Astrocyte of the cerebellum (primary cell): ENCODE measurements around the gene GUF1.

Experiments
- DNase-seq: peaks from one replicate; pipeline ENCODE4 v3.0.0-alpha.2; 2011; ENCODE audit warnings: low read depth
- H3K4me3 ChIP-seq: 2 replicates; pipeline ENCODE4 v1.5.1; 2011; ENCODE audit warnings: mild to moderate bottlenecking, low read depth, low read length, moderate library complexity
- in situ Hi-C: cut with HindIII; loops from 2 replicates; pipeline ENCODE4 v1.10.0; 2017; ENCODE audit warnings: low sequenced_read_pairs
- TF ChIP-seq, protein P1 (sequence below): IDR thresholded peaks from 2 replicates; pipeline ENCODE4 v1.5.1; 2012; ENCODE audit warnings: low read length, low read depth, moderate library complexity, mild to moderate bottlenecking; ENCODE audit errors: missing control alignments

Gene GUF1

DNA sequence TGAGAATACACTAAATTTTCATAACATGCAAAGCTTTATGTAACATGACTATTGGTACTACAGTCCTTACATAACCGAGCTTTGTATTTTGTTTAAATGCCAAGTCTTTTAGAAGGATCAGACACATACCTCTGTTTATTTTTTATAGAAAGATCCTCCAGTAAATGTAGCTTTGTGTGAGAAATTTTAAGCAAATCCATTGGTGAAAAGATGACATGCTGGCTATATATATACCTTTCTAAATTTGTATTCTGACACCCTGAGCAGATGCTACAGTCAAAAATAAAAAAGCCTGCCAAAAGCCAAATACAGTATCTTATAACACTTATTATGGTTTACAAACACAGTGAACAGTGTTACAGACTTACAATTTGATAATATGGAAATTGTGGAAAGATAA is 26.8 kb upstream of the GUF1 start, which contains the start of gene YIPF7:
YIPF7 (minus strand) TSS at position 201 of the 400 bp plus-strand sequence. CDS start 1,525 bp downstream, outside the sequence.
- DNase-seq = no peak
- in situ Hi-C loops = no loop called here
- TF ChIP-seq, protein P1, sequence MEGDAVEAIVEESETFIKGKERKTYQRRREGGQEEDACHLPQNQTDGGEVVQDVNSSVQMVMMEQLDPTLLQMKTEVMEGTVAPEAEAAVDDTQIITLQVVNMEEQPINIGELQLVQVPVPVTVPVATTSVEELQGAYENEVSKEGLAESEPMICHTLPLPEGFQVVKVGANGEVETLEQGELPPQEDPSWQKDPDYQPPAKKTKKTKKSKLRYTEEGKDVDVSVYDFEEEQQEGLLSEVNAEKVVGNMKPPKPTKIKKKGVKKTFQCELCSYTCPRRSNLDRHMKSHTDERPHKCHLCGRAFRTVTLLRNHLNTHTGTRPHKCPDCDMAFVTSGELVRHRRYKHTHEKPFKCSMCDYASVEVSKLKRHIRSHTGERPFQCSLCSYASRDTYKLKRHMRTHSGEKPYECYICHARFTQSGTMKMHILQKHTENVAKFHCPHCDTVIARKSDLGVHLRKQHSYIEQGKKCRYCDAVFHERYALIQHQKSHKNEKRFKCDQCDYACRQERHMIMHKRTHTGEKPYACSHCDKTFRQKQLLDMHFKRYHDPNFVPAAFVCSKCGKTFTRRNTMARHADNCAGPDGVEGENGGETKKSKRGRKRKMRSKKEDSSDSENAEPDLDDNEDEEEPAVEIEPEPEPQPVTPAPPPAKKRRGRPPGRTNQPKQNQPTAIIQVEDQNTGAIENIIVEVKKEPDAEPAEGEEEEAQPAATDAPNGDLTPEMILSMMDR = no peak
- no peak within 1 kb of the TSS for H3K4me3 ChIP-seq

- no peak overlapping the region for H3K4me3 ChIP-seq
- TF ChIP-seq, protein P1 = no peak
- no peak for DNase-seq
- in situ Hi-C loops = no loop called here
Measured at GRCh38 chr4:44652002-44652401, 26.2 kb upstream of the GUF1 start.

DNA sequence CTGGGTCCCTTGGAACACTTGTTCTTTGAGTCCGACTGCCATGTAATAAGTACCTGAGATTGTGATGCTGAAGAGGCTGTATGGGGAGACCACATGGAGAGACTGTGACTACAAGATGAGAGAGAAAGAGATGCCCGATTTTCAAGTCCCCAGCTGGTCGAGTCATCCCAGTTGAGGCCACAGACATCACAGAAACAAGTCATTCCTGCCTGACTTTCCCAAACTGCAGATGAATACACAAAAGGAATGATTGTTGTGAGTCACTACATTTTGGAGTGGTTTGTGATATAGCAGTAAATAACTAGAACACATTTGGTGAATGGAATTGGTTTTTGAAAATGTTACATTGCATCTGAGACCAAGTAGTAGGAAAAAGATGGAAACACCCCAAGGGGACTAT is 17.8 kb upstream of the GUF1 start:
- TF ChIP-seq, protein P1 = no peak
- in situ Hi-C loops = no loop called here
- no peak for DNase-seq
- no peak overlapping the region for H3K4me3 ChIP-seq

DNA sequence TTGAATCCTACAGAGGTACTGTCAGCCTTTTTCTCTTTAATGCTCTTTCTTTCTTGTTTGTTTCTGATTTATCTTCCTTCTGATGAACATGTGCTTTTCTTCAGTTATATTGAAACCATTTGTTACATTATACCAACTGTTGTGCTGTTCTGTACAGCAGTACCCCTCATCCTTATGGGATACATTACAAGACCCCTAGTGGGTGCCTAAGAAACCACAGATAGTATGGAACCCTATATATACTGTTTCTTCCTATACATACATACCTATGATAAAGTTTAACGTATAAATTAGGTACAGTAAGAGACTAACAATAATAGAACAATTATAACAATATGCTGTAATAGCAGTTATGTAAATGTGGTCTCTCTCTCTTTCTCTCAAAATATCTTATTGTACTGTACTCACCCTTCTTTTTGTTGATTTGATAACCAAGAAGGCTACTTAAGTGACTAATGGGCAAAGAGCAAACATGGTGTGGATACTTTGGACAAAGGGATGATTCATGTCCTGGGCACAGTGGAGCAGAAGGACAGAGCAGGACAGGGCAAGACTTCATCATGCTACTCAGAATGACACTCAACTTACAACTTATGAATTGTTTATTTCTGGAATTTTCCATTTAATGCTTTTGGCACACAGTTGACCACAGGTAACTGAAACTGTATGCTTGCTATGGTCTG is 16.1 kb upstream of the GUF1 start:
- H3K4me3 ChIP-seq = no peak overlapping the region
- in situ Hi-C loops = no loop called here
- no peak for DNase-seq
- TF ChIP-seq, protein P1 = no peak

DNA sequence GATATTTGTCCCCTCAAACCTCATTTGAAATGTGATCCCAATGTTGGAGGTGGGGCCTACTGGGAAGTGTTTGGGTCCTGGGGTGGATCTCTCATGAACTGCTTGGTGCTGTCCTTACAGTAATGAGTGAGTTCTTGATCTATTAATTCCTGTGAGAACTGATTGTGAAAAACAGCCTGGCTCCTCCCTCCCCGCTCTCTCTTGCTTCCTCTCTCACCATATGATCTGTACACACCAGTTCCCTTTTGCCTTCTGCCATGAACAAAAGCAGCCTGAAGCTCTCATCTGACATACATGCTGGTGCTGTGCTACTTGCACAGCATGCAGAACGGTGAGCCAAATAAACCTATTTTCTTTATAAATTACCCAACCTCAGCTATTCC is 15.6 kb upstream of the GUF1 start:
- DNase-seq = no peak
- H3K4me3 ChIP-seq = no peak overlapping the region
- in situ Hi-C loops = no loop called here
- TF ChIP-seq, protein P1 = no peak

- in situ Hi-C loops = no loop called here
- no peak for DNase-seq
Measured at GRCh38 chr4:44663539-44664263, 14.5 kb upstream of the GUF1 start.

More at GRCh38 chr4:44663539-44664263, 14.5 kb upstream of the GUF1 start:
- TF ChIP-seq, protein P1 = no peak
- no peak overlapping the region for H3K4me3 ChIP-seq
